Erythroblast (primary cell): Measurements from ENCODE around the gene CASZ1.

Source experiments
- DNase-seq, 2 experiments: peaks; one replicate each; lab custom pipeline; 2025; lab: John Stamatoyannopoulos, UW
- GATA1 ChIP-seq: IDR thresholded peaks from 2 replicates; pipeline ENCODE4 v1.6.1; 2011; ENCODE audit warnings: low read depth, mild to moderate bottlenecking, control low read depth, low read length, moderate library complexity
- POLR2A ChIP-seq: IDR thresholded peaks from 2 replicates; pipeline ENCODE4 v1.6.1; 2011; ENCODE audit warnings: mild to moderate bottlenecking, low read length

The CASZ1 gene

DNA sequence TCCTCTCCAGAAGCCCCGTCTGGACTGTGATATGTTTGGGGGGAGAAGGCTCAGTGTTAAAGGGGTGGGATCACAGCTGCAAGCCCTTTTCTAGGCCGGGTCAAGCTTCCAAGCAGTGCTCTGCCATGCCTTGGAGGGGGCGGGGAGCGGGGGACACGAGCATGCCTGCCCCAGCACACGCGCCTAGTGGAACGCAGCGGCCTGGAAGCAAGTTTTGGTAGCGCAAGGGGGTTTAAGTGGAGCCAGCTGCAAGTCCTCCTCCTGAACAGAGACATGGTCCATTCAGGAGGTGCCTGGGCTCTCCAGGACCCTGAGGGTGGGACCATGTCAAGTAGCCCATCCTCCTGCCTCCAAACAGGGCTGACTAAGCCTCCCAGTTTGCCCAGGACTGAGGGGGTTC, 112.2 kb downstream of the CASZ1 start:
- DNase-seq = no peak
- TF ChIP-seq POLR2A (no peak), GATA1 (no peak)

DNA sequence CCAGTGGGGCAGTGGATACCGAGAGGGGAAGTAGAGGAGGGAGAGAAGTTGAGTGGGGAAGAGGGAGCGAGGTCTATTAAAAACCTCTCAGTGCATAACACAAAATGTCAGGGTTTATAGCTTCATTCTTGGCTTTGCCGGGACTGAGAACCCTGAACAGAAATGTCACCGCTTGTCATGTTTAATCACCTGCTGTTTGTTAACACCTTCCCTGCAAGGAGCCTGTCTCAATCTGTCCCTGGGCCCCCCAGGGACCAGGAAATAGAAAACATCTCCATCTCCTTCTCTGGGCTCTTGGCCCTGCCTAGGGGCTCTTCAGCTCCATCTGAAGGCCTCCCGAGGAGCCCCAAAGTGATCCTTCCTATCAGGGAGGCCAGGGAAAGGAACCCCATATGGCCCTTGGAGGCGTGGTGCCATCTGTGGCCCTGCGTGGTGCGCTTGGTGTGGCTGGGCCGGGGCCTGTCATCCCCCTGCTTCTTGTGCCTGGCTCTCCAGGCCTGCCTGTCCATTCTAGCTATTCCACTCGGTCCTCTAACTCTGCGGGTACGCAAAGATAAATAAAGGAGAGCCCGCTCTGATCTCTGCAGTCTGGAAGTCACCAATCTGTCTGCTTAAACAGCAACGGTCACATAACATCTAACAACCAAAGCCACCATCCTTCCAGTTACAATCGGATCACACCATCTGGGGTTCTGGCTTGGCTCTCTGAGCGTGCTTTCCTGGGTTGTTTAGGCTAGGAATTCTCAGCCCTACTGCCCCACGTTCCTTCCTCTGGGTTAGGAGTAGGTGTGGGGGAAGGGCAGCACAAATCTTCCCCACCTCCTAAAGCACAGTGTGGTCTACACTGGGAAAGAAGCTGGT, 113.8 kb downstream of the CASZ1 start:
- no peak for DNase-seq
- TF ChIP-seq GATA1 (no peak), POLR2A (no peak)

DNA sequence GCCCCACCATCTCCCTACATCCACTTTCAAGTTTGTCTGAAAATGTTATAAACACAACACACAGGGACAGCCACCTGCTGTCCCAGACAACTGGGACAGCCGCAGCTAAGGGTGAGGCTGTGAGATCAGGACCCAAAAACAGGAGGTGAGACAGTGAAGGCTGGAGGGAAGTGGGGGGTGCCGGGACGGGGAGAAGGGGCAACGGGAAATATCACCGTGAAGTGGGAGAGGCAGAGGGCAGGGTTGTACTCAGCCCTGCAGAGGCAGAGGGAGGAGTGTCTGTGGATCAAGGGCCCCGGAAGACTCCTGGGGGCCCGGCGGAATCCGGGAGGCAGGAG, 114.4 kb downstream of the CASZ1 start:
- DNase-seq = no peak
- TF ChIP-seq GATA1 = no peak
- no peak for TF ChIP-seq POLR2A

DNA sequence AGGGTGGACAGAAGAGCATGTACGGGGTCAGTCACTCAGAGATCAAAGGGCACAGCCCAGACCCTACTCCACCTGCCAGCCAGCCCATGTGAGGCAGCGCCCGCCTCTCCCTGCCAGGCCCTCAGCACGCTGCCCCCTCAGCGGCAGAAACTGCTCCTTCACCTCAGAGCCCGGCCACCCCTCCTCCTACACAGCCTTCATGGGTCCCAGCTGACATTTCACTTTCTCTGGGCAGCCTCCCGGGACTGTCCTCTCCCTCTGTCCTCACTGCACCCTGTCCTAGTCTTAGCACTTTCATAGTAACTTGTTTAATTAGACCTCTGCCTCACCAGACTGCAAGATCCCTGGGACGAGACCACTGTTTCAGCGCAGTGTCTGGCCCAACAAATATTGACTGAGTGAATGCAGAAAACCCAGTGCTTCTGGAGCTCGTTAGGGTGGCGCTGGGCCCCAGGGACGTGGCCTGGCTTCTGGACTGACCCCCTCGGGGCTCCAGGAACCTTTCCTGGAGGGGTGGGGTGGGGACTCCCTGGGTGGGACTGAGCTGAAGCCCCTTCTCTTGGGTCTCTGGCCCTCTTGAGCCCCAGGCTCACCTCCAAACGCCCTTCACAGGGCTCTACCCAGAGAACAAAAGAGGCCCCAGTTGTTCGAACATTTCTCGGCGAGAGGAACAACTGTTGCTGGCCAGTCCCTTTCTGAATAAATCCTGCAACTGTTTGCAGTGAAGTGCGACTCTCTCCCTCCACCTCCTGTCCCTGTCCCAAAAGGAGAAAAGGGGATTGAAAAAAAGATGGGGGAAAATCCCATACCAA, 114.9 kb downstream of the CASZ1 start:
- DNase-seq = no peak
- TF ChIP-seq GATA1 = no peak
- TF ChIP-seq POLR2A = no peak

DNA sequence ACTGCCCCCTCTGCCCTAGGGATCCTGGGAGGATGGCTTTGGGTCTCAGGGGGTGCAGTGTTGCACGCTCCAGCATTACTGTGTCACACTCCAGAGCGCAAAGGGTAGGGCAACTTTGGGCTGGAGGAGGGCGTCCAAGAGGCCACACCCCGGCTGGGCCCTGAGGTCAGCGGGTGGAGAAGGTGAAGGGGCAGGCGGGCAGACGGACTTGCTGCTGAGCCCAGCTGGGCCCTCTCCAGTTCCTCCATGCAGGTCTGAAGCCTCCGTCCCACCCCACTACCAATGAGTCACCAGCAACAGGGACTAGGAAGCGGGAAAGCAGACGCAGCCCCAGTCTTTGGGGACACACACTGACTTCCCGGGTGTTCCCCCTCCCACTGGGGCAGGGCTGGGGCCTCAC, 116.0 kb downstream of the CASZ1 start:
- no peak for DNase-seq
- TF ChIP-seq POLR2A = no peak
- no peak for TF ChIP-seq GATA1

DNA sequence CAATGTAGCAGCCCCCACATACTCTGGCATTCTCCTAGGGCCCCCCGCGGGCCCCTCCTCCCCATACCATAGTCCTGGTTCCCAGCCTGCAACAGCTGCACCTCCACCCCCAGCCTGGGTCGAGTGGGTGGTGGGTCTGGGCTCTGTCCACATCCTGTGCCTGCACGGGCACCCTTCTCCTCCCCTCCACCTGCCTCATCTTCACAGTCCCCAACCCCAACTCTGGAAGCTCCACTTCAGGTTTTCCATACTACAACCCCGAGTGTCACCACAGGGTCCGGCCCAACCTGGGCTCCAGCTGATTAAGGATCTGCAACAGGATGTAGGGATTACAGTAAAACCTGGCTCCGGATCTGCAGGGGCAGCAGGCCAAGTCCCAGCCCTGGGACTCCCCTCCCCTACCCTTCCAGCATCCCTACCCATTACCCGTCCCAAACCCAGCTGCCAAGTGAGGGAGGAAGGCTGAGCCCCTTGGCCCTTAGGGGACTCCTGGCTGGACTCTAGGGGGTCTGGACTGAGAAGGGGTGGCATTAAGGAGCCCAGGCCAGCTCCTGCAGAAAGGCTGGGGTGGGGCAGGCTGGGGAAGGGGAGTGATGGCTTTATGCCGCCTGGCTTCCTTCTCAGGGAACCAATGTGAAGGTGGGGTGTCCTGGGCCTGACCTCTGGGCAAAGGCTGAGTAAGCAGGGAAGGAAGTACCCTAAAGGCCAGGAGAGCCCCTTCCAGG, 116.8 kb downstream of the CASZ1 start:
- no peak for DNase-seq
- TF ChIP-seq POLR2A (no peak), GATA1 (no peak)

DNA sequence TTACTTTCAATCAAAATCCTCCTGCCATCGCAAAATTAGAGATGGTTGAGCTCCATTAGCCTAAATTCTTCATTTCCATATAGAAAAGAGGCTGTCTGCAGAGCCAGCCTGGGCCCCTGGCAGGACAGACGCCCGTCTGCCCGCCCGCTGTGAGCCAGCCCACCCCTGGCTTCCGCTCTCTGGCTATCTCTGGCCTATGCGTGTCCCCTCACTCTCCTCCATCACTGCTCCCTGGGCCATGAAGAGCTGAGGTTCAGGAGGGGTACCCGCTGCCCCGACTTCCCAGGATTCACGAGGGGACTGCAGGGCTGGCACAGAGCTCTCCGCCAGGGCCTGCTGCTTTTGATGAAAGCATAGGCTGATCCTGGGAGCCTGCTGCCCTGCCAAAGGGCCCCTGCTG, 117.6 kb downstream of the CASZ1 start:
- no peak for TF ChIP-seq GATA1
- TF ChIP-seq POLR2A = no peak

DNA sequence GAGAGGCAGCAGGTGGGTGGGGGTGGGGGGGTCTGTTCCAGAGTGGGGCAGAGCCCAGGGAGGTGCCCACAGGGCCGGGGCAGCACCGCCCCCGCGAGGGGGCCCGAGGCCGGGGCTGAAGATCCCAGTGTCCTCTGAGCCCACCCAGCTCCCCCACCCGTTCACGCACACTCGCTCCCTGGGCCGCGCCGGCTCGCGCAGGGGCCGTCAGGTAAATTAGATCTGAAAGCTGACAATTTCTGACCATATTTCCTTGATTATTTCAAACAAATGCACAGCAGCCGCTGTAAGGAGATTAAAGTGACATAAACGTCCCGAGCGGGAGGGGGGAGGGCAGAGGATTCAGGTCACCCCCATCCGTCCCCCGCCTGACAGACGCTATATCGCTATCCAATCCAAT, 118.0 kb downstream of the CASZ1 start:
- no peak for DNase-seq
- TF ChIP-seq POLR2A (no peak), GATA1 (no peak)

More for the DNA sequence above, 117.6 kb downstream of the CASZ1 start:
- DNase-seq = no peak

DNA sequence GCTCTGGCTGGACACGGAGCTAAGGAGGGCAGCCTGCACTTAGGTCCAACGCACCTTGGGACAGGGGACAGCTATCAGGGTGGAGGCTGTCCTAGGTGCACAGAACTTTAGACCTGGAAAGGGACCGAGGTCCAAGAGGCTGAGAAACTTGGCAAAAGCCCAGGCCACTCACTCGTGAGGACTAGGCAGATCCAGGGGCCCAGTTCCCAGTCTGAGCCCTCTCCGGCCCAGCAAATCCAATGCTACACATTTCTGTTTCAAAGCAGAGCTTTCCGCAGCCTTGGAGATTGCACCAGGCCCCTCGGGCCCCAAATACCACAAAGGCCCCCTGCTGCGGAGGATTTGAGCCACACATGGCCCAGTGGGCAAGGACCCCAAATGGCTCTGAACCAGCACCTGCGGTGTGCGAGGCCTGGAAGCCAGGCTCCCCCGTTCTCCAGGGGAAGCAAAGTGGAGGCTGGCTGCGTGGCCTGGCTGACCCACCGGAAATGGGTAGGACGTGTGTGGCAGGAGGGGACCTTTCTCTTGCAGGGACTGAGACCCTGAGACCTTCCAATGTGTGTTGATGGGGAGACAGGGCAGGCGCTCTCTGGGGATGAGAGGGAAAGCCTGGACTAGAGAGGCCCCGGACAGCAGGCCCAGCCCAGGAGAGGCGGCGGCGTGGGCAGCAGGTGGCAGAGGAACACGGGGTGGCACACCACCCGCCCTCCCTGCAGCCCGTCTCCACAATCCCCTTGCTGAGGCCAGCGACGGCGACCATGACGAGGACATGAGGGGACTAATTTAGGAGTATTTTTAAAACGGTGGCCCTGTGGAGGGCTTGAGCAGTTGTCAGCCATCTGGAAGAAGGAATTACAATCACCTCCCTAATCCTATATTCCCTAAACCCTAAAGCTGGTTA, 118.7 kb downstream of the CASZ1 start:
- TF ChIP-seq POLR2A (no peak), GATA1 (no peak)
- no peak for DNase-seq

DNA sequence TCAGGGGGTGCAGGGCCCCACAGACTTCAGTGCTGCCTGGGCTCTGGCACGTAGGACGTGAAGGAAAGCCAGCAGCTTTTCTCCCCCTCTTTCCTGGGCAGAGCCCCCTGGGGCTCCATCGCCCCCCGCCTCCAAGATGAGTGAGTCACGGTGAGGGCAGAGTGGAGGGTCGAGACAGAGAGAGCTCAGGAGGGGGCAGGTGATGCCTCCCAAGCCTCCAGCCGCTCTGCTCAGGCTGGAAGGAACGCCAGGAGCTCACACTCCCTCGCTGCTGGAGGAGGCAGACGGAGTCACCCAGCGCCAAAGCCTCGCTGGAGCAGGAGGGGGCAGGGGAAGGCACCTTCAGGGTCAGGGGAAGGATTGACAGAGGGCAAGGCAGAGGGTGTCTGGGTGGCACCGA, 119.5 kb downstream of the CASZ1 start:
- TF ChIP-seq POLR2A (no peak), GATA1 (no peak)
- no peak for DNase-seq

DNA sequence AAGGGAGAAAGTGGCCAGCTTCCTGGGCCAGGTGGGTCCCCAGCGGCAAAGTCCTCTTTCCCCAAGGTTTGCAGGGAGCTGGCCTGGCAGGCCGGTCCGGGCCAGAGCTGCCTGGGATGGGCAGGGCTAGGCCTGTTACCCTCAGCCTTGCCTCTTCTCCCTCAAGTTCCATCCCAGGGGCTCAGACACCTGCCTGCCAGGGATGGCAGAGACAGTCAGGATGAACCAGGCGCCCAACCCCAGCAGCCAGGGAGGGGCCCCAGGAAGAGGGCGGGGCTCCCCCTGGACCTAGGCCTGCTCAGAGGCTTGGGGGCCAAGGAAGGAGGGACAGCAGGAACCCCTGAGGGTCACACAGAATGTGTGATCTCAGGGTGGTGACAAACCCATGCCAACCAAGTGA, 120.6 kb downstream of the CASZ1 start:
- TF ChIP-seq POLR2A (no peak), GATA1 (no peak)
- DNase-seq = no peak

DNA sequence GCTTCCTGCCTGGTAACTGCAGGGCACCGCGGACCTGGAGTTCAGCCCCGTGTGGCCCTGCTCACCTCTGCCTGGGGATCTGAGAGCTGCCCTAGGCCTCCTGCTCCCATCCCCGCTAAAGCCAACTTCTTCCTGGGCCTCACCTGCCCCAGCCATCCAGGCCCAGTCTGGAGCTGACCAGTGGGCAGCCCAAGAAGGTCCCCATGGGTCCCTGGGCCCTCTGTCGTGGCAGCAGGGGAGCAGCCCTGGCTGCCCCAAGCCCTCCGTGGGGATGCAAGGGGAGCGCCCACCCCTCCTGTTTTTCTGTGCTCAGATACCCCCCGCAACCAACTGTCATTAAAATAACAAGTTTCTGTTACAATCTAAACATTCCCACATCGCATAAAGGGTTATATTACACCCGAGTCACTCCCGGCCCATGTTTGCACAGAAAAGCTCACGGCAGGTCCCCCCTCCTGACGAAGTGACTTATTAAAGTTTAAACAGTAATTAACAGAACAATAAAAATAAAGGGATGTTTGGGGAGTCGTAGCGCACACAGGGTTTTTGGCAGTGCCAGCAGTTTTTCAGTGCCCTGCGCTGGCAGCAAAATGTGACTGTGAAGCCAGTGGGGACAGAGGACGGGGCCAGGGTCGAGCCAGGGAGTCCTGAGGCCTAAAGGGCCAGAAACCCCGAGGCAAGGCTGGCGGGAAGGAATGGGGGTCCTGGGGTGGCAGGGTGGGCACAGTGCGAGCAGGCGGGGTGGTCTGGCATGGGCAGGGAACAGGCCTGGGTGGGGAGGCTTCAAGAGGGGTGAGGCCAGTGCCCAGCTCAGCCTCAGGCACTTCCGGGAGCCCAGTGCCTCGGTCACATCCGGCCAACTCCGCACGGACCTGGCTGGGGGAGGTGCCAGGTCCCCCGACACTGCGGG, 121.5 kb downstream of the CASZ1 start:
- DNase-seq = no peak
- TF ChIP-seq GATA1 = no peak
- no peak for TF ChIP-seq POLR2A

DNA sequence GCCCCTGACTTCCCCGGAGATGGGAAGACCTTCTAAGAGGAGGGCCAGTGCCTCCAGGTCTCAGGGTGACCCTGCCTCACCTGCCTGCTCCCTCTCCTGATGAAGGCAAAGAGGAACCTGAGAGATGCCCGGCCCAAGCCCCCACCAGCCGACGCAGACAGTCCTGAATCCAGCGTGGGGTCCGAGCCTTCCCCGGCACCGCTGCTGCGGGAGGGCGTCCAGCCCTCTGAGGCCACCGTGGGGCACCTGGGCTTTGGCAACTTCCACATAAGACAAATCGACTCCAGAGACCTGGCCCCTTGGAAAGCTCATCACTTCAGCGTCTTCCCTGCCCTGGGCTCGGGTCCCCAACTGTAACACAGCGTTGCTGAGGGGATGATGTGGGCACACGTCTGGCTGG, 122.2 kb downstream of the CASZ1 start:
- no peak for TF ChIP-seq POLR2A
- TF ChIP-seq GATA1 = no peak
- no peak for DNase-seq
